HG03432 (cell line): ENCODE results near the gene MICALL2.

ENCODE experiments used
- ATAC-seq: cut with Tn5 transposase; IDR thresholded peaks from one replicate; pipeline ENCODE4 v1.9.1; 2021; ENCODE audit warnings: mild to moderate bottlenecking, moderate library complexity; ENCODE audit not compliant: unreplicated experiment

MICALL2 gene

GRCh38 chr7:1419310-1419634, 40.0 kb downstream of the MICALL2 start:
- no peak for ATAC-seq

- ATAC-seq, result no peak
These were observed 40.6 kb downstream of the MICALL2 start for GRCh38 chr7:1418505-1419309.

GRCh38 chr7:1415389-1415990, 43.8 kb downstream of the MICALL2 start:
- no peak for ATAC-seq

GRCh38 chr7:1413936-1414639, 45.2 kb downstream of the MICALL2 start:
- ATAC-seq, result no peak

- peak; percentile 57 for ATAC-seq
These were observed 46.7 kb downstream of the MICALL2 start for GRCh38 chr7:1412322-1413261.

GRCh38 chr7:1411414-1411813, 47.9 kb downstream of the MICALL2 start:
- no peak for ATAC-seq

- ATAC-seq, result no peak
These were observed 48.3 kb downstream of the MICALL2 start for GRCh38 chr7:1410992-1411391.

- ATAC-seq, result no peak
These were observed 49.7 kb downstream of the MICALL2 start for GRCh38 chr7:1409555-1409954.

- no peak for ATAC-seq
These were observed 50.8 kb downstream of the MICALL2 start for GRCh38 chr7:1408466-1408865.

GRCh38 chr7:1407892-1408291, 51.4 kb downstream of the MICALL2 start:
- ATAC-seq, result no peak

- ATAC-seq, result no peak
These were observed 54.2 kb downstream of the MICALL2 start for GRCh38 chr7:1404898-1405548.

GRCh38 chr7:1404460-1404809, 54.8 kb downstream of the MICALL2 start:
- ATAC-seq, result no peak

- ATAC-seq, result no peak
These were observed 55.4 kb downstream of the MICALL2 start for GRCh38 chr7:1403638-1404459.

- ATAC-seq, result no peak
These were observed 56.3 kb downstream of the MICALL2 start for GRCh38 chr7:1402791-1403637.

GRCh38 chr7:1402110-1402790, 57.0 kb downstream of the MICALL2 start:
- ATAC-seq, result no peak

GRCh38 chr7:1401011-1401410, 58.3 kb downstream of the MICALL2 start:
- no peak for ATAC-seq

GRCh38 chr7:1400371-1400770, 58.9 kb downstream of the MICALL2 start:
- ATAC-seq, result no peak
